ENCODE data around the gene RCC2. TPM values are rescaled to one million over a fixed set of nuclear protein-coding genes. Genes with fewer than 3 reads are reported as not detected.
"Not testable (repeated sequence)": the region's sequence is repeated elsewhere in the genome, so short reads cannot be mapped to it uniquely, and the experiment has no call there.

RCC2 gene
- total RNA-seq, 1 donor from 2014 or later, result 132 TPM

DNA sequence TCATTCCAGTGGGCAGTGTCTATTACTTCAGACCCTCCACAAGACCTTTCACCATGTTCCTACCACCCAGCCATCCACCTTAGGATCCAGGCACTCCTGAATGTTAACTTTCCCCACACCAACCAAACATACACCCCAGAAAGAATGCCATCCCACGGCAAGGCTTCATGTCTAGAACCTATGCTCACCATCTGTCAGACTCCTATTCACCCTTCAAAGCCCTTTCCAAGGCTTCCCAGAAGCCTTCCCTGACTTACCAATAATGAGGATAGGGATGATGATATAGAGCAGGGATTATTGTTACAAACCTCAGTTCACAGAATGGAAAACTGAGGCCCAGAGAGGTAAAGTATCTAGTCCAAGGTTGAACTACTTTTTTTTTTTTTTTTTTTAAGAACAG, 19.3 kb upstream of the RCC2 start:
- Mint-ChIP-seq H3K4me3 (ENCODE audit: unreplicated experiment) (no peak overlapping the region), H3K4me1 (ENCODE audit: low read depth, unreplicated experiment) (no peaks in the 10 kb centered on the region), H3K36me3 (ENCODE audit: unreplicated experiment) (no peaks in the 10 kb centered on the region), H3K27me3 (ENCODE audit: unreplicated experiment) (peaks cover 5% of the 10 kb centered on the region), H3K9me3 (ENCODE audit: unreplicated experiment) (no peaks in the 10 kb centered on the region), H3K27ac (ENCODE audit: unreplicated experiment) (no peak overlapping the region)
- TF ChIP-seq, protein P1, sequence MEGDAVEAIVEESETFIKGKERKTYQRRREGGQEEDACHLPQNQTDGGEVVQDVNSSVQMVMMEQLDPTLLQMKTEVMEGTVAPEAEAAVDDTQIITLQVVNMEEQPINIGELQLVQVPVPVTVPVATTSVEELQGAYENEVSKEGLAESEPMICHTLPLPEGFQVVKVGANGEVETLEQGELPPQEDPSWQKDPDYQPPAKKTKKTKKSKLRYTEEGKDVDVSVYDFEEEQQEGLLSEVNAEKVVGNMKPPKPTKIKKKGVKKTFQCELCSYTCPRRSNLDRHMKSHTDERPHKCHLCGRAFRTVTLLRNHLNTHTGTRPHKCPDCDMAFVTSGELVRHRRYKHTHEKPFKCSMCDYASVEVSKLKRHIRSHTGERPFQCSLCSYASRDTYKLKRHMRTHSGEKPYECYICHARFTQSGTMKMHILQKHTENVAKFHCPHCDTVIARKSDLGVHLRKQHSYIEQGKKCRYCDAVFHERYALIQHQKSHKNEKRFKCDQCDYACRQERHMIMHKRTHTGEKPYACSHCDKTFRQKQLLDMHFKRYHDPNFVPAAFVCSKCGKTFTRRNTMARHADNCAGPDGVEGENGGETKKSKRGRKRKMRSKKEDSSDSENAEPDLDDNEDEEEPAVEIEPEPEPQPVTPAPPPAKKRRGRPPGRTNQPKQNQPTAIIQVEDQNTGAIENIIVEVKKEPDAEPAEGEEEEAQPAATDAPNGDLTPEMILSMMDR (IDR thresholded peaks at IDR 0.05; ENCODE audit: partially characterized antibody, unreplicated experiment), result no peak
- DNase-seq, result no peak

DNA sequence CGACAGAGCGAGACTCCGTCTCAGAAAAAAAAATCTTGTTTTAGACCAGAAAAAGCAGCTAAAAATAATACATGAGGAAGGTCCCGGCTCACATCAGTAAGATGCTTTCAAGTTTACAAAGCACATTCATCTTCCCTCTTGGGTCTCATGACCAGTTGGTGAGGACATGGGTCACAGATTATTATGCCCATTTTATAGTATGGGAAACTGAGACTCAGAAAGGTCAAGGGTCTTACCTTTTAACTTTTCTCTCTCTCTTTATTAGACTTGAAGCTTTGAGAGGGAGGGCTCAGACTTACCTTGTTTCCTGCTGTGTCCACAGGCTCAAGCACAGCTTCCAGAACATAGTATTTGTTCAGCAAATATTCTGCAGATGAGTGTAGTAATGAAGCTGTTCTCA, 13.2 kb upstream of the RCC2 start:
- TF ChIP-seq, protein P1 (IDR thresholded peaks at IDR 0.05; ENCODE audit: partially characterized antibody, unreplicated experiment), result no peak
- Mint-ChIP-seq H3K27ac (ENCODE audit: unreplicated experiment) (no peak overlapping the region), H3K4me3 (ENCODE audit: unreplicated experiment) (no peak overlapping the region), H3K9me3 (ENCODE audit: unreplicated experiment) (no peaks in the 10 kb centered on the region), H3K27me3 (ENCODE audit: unreplicated experiment) (peaks cover 2% of the 10 kb centered on the region), H3K4me1 (ENCODE audit: low read depth, unreplicated experiment) (no peaks in the 10 kb centered on the region), H3K36me3 (ENCODE audit: unreplicated experiment) (no peaks in the 10 kb centered on the region)
- no peak for DNase-seq

DNA sequence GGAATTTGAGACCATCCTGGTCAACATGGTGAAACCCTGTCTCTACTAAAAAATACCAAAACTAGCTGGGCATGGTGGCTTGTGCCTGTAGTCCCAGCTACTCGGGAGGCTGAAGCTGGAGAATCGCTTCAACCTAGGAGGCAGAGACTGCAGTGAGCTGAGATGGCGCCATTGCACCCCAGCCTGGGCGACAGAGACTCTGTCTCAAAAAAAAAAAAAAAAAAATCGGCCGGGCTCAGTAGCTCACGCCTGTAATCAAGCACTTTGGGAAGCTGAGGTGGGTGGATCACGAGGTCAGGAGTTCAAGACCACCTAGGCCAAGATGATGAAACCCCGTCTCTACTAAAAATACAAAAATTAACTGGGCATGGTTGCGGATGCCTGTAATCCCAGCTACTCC, 12.7 kb upstream of the RCC2 start:
- not testable (repeated sequence) for H3K36me3 Mint-ChIP-seq (ENCODE audit: unreplicated experiment); H3K27me3 Mint-ChIP-seq (ENCODE audit: unreplicated experiment); H3K9me3 Mint-ChIP-seq (ENCODE audit: unreplicated experiment); H3K4me3 Mint-ChIP-seq (ENCODE audit: unreplicated experiment); H3K4me1 Mint-ChIP-seq (ENCODE audit: low read depth, unreplicated experiment); DNase-seq; H3K27ac Mint-ChIP-seq (ENCODE audit: unreplicated experiment)

DNA sequence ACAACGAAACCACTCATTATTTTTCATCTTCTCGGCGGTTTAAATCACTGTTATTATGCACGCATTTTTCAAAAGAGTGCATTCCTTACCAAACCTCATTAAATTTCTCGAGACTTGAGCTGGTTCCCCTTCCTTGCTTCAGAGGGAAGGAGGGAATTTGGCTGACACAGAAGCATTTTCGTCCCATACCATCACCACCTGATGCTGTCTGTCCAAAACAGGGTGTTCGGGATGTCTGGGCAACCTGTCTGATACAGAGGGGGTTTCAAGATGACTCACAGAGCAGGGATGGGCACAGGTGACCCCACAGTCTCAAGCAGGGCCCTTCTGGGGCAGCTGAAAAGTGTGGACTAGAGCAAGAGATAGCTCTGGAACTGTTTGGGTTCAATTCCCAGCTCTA, 12.3 kb upstream of the RCC2 start:
- no peaks in the 10 kb centered on the region for H3K9me3 Mint-ChIP-seq (ENCODE audit: unreplicated experiment)
- H3K4me3 Mint-ChIP-seq (ENCODE audit: unreplicated experiment), result no peak overlapping the region
- no peak overlapping the region for H3K27ac Mint-ChIP-seq (ENCODE audit: unreplicated experiment)

DNA sequence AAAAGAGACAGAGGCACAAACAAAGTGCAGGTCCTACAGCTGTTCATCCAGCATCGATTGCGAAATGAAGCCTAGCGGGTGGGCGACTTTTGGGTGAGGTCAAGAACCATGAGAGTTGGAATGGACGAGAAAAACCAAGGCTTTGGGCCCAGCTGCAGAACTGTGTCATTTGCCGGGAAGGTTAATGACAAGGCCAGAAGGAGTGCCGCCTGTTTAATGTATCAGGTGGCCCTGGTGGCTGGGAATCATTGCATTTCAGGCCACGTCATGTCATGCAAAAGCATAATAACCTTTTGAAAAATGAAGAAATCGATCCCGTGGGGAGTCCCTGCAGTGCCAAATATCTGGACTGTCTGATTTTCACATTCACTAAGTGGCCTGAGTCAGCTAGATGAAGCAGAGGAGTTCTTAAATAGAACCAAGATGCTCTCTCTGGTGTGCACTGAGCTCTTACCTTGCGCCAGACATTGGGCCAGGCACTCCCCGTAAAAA, 8.1 kb upstream of the RCC2 start:
- Mint-ChIP-seq H3K9me3 (ENCODE audit: unreplicated experiment) (no peaks in the 10 kb centered on the region), H3K27me3 (ENCODE audit: unreplicated experiment) (peaks cover 3% of the 10 kb centered on the region), H3K36me3 (ENCODE audit: unreplicated experiment) (no peaks in the 10 kb centered on the region), H3K27ac (ENCODE audit: unreplicated experiment) (no peak overlapping the region), H3K4me3 (ENCODE audit: unreplicated experiment) (no peak overlapping the region), H3K4me1 (ENCODE audit: low read depth, unreplicated experiment) (peaks cover 2% of the 10 kb centered on the region)
- TF ChIP-seq, protein P1 (IDR thresholded peaks at IDR 0.05; ENCODE audit: partially characterized antibody, unreplicated experiment), result no peak
- no peak for DNase-seq

More for the DNA sequence above, 12.3 kb upstream of the RCC2 start:
- TF ChIP-seq, protein P1 (IDR thresholded peaks at IDR 0.05; ENCODE audit: partially characterized antibody, unreplicated experiment), result no peak
- no peaks in the 10 kb centered on the region for H3K4me1 Mint-ChIP-seq (ENCODE audit: low read depth, unreplicated experiment)
- peaks cover under 1% of the 10 kb centered on the region for H3K27me3 Mint-ChIP-seq (ENCODE audit: unreplicated experiment)
- no peak for DNase-seq
- H3K36me3 Mint-ChIP-seq (ENCODE audit: unreplicated experiment), result no peaks in the 10 kb centered on the region

All from glutamatergic neuron (in vitro differentiated cells).